Measurements from ENCODE around the gene FUT8.

The FUT8 gene

DNA sequence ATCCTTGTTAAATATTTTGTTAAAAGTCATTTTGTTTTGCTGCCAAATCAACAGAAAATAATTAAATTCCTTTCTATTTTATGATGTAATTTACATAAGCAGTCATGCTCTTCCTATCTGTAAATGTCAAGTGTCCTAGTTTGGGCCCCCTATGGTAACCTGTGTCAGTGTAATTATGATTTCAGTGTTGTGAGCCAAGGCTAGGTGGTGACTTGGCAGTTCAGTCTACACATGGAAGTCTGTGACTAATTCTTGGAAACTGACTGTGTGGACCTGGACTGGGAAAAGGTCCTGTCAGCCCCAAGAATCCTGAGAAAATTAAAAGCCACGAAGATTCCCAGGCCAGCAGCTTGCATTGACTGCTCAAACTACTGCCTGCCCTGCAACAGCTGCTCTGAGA is 371.0 kb downstream of the FUT8 start:
- DNase-seq, result no peak

- no peak for DNase-seq
Measured at GRCh38 chr14:65784574-65784973, 372.0 kb downstream of the FUT8 start.

GRCh38 chr14:65787461-65787860 is 374.9 kb downstream of the FUT8 start:
- no peak for DNase-seq

DNA sequence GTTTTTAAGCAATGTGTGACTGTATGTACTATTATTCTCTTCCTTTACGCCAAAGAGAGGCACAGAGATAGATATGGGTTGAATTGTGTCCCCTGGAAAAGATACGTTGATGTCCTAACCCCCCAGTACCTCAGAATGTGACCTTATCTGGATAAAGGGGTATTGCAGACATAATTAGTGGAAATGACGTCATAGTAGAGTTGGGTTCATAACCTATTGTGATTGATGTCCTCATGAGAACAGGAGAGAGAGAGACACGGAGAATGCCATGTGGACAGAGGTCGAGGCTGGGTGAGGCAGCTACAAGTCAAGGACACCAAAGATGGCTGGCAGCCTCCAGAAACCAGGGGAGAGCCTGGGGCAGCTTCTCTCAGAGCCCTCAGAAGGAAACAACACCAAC is 376.3 kb downstream of the FUT8 start:
- no peak for DNase-seq

GRCh38 chr14:65789363-65789762 is 376.8 kb downstream of the FUT8 start:
- DNase-seq, result peak; percentile 96

DNA sequence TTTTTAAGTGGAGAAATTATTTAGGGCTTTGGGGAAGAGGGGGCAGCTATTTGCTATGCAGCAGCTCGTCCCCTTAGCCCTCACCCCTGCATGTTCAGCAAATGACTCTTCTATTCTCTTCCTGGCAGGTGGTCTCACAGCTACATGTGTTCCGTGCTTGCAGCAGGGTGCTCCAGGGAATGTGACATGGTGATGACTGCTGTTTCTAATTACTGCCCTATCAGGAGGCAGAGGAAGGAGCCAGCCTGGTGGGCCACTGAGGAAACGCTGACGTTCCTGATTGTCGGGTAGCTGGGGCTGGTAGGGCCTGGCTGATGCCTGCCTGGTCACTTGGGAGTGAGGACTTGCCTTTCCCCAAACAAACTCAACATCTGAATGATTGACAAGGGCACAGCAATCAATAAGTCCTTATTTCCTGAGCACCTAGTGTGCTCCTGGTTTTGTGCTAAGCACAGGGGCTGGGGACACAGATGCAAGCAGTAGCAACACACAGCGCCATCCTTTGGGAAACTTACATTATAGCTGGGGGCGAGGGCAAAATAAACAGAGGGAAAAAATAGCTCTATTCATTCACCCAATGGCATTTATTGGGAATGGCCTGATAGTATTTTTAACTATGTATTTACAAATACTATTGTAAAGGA is 377.8 kb downstream of the FUT8 start:
- DNase-seq, result peak; percentile 92

- DNase-seq, result no peak
Measured at GRCh38 chr14:65791191-65791981, 378.9 kb downstream of the FUT8 start.

DNA sequence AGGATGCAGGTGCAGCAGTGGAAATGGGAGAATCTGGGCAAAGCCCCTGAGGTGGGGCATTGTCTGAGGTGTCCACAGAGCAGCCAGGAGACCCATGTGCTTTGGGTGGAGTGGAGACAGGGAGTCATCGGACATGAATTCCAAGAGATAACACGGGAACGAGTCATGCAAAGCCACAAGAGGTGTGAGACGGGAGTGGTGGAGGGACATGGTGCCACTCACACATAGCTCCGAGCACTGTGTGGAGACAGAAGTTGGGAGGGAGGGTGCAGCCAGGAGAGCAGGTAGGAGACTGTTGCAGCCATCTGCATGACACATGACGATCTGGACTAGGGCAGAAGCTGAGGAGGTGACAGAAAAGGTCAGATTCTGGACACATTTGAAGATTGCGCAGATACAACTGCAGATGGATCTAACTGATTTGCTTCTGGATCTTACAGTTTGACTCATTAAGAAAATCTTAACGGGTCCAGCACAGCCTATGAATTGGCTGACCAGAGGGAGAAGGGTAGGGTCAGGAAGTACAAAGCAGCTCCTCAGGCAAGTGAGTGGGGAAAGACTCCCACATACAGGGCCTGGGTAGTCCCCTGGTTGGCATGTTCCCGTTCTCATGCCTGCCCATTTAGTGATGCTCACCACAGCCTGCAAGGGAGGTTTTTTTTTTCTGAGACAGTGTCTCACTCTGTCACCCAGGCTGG is 379.8 kb downstream of the FUT8 start:
- no peak for DNase-seq
